Stromal cell of bone marrow (primary cell): Measurements from ENCODE around the gene MED9.
A peak's percentile ranks its signal among the peaks of the same experiment; 100 is the strongest.
"Not testable (repeated sequence)": the region's sequence is repeated elsewhere in the genome, so short reads cannot be mapped to it uniquely, and the experiment has no call there.

ENCODE experiments used
- DNase-seq: peaks from one replicate; pipeline ENCODE4 v3.0.0-alpha.2; 2012; ENCODE audit warnings: low read depth

MED9 gene

DNA sequence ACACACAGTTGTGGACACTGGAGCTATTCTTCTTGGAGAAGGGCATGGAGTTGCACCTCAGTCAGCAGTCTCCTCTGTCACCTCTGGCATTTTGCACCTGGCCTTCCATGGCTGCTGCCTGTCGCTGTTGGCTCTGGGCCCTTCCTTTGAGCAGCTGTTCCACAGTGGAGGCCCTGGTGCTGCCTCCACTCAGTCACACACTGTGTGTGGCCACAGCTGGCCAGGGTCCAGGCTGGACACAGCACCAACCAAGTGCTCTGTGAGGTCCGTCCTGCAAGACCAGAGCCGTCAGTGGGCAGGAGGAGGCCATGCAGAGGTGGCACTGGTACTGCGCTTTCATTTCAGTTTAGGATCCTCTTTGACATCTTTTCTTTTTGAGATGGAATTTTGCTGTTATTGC lies 21.6 kb upstream of the MED9 start:
- no peak for DNase-seq

DNA sequence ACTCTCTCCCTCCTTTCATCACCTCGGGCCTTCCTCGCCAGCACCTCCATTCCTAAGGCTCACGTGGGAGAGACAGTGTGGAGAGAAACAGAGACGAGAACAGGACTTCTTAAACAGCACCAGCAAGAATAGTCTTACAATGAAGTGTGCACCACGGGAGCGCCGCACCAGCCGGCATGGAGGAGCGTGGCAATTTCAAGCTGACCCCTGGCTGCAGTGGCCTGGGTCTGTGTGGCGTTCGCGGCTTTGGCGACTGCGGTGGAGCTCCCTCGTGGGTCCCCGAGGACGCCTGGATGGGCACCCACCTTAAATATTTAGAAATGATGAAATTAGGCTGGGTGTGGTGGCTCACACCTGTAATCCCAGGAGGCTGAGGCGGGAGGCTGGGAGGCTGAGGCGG lies 20.5 kb upstream of the MED9 start:
- DNase-seq = no peak

DNA sequence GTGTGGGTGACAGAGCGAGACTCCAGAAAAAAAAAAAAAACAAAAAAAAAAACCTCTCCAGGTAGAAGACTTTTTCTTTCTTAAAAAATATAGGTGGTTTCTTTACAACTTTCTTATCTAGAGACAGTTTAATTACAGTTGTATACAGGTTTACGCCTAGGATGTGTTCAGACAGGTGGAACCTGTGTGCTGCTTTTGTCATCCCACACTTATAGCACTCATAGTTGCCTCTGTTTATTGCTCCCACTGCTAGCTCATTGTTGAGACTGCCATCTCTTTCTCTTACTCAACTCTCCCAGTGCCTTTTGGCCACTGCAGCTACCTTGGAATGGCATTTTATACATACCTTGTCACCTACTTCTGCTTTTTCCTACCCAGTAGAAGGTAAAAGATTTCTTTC lies 19.1 kb upstream of the MED9 start:
- DNase-seq = no peak

DNA sequence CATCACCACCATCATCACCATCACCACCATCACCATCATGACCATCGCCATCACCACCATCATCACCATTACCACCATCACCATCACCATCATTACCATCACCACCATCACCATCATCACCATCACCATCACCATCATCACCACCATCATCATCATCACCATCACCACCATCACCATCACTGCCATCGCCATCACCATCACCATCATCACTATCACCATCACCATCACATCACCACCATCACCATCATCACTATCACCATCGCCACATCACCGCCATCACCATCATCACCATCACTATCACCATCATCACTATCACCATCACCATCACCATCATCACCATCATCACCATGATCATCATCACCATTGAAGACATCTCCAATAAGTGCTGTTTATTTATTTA lies 16.8 kb upstream of the MED9 start:
- no peak for DNase-seq

DNA sequence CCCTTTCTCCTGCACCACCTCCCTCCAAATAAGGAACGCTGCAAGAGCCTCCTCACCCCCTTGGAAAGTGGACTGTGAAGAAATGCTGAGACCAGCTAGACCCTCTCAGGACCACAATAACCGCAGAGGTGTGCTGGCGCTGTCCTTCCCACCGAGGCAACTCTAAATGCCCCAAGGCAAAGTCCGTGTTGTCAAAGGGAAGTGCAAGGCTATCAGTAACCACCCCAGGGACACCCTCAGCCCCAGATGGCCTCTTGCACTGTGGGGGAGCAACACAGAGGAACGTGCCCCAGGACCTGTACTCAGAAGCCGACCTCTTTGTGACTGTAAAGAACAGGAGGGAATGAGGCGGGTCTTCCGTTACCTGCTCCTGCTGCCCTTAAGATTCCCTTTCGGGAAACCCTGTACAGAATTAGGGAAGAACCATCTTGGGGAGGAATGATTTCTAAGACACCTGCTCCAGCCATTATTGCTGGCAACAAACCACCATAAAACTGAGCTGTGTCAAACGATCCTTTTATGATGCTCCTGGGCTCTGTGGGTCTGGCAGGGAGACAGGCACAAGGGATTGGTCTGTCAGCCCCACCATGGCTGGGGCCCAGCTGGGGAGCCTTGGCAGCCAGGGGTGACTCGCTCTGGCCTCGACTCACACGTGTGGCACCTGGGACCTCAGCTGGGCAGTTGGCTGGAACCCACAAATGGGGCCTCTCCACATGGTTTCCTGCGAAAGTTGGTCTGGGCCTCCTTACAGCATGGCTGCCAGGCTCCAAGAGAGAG lies 14.6 kb upstream of the MED9 start:
- DNase-seq = no peak

DNA sequence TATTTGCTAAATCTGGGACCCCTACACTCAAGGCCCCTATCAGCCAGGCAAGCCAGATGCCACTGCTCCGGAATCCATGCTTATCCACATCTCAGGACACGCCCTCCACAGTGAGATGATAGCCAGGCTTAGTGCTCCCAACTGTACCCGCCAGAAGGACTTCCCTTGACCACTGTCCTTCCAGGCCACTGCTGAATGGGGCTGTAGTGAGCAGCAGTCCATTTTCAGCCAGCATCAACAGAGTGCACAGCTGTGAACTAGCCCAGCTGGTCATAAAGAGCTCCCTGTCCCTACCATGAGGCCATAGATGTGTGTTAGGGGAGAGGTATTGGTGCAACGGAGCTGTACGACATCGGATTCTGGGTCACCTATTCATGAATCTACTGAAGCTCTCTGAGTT lies 13.0 kb upstream of the MED9 start:
- DNase-seq = no peak

DNA sequence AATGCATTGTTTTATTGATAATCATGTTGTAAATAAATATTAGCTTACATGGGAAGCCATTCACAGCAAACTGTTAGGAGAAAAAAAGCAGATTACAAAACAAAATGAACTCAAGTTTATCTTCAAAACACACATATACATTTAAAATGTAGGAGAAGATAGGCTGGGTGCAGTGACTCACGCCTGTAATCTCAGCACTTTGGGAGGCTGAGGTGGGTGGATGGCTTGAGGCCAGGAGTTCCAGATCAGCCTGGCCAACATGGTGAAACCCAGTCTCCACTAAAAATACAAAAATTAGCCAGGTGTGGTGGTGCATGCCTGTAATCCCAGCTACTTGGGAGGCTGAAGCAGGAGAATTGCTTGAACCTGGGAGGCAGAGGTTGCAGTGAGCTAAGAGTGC lies 10.9 kb upstream of the MED9 start:
- not testable (repeated sequence) for DNase-seq

DNA sequence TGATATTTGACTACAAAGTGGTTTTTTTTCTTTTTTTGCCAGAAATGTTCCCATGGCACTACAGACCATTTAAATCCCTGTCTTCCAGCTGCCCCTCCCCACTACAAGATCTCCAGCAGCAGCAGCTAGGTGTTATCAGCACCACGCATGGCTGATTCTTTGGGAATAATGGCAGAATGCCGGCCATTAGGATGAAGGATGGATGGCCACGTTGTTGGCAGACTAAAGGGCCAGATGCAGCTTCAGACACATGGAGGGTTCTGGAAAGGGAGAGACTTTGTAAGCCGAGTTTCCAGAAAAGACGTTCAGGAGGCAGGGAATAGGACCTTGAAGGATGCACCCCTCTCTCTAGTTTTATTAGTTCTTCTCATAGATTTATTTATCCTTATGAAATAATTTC lies 10.3 kb upstream of the MED9 start:
- DNase-seq = no peak

DNA sequence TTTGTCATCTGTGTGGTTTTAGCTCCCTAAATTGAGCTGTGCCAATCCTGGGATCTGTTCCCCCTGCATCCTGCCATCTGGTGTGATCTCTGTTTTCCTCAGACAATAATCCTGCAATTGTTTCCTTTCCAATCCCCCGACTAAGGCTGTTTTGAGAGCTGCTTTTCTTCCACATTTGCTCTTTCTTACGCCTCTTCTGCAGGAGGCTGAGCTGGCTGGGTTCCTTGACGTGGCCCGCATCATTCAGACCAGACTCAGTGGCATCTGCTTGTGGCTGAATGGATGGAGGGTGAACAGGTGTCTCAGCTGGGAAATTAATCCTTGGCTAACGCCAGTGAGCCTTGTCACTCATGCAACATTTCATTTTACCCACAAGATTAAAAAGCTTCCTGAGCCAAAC lies 9.8 kb upstream of the MED9 start:
- DNase-seq = no peak

DNA sequence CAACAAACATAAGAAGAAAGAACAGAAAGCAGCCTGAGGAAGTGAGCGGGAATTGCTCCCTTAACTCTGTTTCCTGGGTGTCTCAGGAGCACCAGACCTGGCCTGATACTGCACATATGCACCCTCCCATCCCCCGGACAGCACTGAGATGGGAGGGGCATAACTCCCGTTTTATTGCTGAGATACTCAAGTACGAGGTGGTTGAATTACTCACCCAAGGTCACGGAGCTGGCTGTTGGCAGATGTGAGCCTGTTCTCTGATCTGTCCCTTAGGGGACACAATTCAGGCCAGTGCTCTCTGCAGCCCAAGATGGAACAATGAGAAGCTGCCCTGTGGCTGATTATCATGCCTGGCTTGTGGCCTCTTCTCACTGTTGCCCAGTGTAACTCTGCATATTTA lies 9.1 kb upstream of the MED9 start:
- peak; percentile 21 for DNase-seq

DNA sequence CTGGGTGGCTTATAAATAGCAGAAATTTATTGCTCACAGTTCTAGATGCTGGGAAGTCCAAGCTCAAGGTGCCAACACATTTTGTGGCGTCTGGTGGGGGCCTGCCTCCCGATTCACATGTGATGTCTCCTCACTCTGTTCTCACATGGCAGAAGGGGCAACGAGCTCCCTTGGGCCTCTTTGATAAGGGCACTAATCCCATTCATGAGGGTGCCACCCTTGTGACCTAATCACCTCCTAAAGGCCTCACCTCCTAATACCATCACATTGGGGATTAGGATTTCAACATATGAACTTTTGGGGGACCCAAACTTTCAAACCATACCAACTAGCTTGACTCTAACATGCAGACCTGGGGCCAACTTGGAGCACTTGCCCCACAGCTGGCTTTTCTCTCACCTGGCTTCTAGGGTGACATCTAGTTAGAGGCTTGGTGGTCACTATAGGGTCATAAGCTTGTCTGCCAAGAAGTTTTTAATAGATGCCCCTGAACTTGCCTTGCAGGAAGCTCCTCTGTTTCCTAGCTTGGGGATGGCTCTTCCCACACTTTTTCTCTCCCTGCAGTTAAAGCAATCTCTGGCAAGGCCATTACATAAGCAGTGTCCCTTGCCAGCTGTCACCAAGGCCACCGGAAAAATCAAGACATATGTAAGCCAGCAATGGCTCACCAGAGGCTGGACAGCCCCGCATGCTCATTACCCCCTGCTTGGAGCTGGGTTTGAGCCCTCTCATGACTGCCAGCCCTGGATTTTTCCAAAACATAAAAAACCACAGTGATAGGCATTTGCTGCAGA lies 8.4 kb upstream of the MED9 start:
- no peak for DNase-seq

DNA sequence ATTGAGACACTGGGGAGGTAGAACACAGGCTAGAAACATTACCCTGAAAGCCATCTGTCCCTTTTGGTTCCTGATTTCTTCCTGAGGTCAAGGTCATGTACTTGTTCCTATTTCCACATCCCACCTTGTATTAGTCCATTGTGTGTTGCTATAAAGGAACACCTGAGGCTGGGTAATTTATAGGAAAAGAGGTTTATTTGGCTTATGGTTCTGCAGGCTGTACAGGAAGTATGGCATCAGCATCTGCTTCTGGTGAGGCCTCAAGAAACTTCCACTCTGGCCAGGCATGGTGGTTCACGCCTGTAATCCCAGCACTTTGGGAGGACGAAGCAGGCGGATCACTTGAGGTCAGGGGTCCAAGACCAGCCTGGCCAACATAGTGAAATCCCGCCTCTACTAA lies 7.4 kb upstream of the MED9 start:
- no peak for DNase-seq

DNA sequence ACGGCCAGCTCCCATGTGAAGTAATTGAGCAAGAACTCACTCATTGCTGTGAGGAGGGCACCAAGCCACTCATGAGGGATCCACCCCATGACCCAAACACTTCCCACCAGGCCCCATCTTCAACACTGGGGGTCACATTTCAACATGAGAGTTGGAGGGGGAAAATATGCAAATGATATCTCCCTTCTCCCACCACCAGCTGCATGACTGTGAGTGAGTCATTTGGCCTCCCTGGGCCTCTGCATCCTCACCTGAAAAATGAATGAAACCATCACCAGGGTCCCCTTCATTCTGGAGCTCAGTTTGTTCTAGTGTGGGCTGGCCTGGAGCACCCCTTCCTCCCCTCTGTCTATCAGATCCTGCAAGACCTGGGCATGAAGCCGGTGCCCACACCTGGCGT lies 6.8 kb upstream of the MED9 start:
- no peak for DNase-seq

DNA sequence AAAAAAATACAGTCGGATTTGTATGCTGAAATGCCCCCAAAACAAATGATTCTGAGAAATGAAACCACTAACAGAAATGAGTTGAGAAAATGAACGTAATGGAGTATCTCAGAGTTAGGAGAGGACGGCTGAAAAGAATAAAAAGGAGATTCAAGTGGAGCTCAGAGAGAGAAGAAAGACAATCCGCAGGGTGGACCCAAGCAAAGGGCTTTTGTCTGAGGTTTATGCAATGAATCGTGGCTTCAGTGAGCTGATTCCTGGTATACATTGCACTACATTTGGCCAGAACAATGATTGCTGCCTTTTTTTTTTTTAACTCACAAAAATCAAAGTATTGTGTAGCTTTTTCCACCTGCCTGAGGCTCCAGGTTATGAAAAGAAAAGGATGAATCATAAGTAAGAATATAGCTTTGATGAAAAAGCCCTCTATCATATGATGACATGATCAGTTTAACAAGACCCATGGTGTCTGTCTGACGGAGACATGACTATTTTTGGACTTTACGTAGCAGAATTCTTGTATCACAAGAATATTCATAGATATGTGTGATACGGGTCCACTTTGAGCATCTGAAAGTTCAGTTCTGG lies 4.4 kb upstream of the MED9 start:
- DNase-seq = no peak

DNA sequence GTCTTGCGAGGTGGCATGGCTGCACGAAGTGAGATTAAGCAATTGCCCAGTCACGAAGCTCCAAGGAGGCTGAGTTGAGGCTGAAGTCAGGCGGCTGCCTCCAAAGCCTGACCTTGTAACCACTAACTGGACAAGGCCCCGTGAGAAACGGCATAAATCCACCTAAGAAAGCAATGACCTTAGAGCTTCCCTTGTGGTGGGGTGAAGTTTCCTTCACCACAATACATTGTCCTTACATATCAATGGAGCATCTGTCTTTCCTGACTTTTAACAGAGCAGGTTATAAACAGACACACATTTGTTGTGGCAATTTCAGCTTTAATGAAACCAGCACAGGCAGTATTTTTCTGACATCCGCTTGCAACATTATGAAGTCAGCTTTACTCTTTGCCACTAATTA lies 2.5 kb upstream of the MED9 start:
- DNase-seq = no peak

DNA sequence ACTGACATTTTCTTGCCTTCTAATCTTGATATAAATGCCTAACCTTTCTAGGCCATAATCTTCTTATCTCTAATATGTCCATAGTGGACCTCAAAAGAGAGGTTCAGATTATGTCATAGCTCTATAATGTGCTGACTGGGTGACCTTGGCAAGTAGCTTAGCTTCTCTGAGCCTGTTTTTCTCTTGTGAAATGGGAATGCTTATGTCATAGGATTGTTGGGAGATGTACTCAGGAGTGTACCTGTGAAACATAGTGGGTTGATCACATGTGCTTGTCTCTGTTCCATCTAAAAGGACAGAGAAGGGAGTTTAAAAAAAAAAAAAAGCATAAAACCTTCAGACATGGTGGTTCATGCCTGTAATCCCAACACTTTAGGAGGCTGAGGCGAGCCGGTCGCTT lies 2.4 kb downstream of the MED9 start:
- no peak for DNase-seq

DNA sequence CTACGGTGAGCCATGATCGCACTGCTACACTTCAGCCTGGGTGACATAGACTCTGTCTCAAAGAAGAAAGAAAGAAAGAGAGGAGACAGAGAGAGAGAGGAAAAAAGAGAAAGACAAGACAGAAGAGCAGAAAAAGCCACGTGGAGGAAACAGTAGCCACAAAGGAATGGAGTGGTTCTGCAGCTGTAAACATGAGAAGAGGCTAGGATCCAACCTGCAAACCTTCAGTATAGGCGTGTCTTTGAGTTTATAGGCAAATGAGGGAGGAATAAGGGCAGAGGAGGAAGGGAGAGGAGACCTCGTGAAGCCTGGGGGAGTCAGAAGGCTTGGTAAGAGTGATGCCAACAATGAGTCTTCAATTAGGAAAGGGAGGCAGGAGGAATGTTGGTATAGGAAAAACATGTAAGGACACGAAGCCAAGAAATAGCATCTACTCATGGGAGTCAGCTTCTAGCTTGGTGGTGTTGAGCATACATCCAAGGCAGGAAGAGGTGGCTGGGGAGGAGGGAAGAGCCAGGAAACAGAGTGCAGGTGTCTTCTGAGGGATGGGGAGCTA lies 3.9 kb downstream of the MED9 start:
- no peak for DNase-seq

DNA sequence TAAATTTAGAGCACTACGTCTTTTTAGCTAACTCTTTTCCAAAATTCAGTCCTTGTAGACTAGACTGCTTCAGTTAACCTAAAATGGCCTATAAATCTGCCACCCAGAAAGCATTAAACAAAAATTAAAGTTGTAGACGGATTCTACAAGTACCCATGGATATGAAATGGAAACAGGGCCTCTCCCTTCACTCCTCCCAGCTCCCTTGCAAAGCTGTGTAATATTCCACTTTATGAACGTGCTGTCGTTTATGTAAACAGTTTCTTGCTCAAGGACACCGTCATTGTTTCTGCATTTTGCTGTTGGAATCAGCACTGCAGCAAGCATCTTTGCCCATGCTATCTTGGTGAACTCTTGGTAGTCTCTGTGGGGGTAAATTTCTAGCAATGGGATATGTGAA lies 5.1 kb downstream of the MED9 start:
- no peak for DNase-seq

DNA sequence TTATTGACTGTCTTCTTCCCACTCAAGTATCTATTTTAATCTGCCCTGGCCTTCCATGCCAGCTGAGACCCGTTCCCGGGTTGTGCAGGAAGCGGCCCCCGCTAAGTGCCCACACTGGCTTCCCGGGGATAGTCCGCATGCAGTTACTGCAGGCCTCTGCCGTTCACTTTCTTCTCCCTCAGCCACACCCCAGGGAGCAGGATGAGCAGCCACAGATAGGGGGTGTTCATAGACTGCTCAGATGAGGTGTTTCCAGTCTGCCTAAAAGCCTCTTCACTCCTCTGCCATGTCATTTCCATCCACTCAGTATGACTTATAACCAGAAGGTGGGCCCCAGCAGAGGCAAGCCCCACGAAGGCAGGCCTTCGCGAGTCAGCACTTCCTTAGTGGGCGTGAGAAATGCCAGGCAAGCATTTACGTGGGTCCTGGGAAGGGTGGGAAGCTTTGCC lies 7.7 kb downstream of the MED9 start:
- no peak for DNase-seq

DNA sequence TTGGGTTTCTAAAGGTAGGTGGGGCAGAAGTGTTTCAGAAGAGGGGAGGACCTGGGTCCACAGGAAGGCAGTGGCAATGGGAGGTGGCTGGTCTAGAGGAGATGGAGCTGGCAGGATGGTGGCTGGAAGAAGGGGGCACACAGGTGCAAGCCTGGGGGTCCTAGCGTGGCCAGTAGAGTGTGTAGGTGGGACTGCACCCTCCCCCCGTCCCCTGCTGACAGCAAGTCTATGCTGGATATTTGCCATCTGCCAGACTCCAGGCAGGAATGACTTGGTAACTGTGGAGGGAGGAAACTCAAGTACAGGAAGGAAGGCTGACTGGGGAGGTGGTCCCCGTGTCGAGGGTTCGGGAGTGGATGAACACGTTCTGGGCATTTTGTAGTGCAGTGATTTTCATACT lies 8.6 kb downstream of the MED9 start:
- DNase-seq = no peak

DNA sequence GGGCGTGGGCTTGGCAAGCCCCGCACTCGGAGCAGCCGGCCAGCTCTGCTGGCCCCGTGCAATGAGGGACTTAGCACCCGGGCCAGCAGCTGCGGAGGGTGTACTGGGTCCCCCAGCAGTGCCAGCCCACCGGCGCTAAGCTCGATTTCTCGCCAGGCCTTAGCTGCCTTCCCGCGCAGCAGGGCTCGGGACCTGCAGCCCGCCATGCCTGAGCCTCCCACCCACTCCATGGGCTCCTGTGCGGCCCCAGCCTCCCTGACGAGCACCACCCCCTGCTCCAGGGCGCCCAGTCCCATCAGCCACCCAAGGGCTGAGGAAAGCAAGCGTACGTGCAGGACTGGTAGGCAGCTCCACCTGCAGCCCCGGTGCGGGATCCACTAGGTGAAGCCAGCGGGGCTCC lies 9.6 kb downstream of the MED9 start:
- DNase-seq = not testable (repeated sequence)

DNA sequence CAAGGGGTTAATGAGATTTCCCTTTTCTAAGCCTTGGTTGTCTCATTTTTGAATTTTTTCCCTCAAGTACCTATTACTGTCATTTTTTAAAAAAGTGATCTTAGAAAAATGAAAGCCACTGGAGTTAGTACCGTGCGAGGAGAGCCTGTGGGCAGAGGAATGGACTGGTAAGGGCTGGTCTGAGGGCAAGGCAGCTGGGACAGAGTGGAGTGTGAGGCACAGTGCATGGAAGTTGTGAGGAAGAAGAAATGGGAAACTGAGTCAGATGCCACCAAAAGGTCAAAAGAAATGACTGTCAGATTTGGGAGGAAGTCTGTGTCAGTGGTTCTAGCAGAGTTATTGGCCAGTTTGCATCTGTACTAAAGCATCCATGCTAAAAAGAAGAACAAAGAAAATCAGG lies 11.2 kb downstream of the MED9 start:
- no peak for DNase-seq

DNA sequence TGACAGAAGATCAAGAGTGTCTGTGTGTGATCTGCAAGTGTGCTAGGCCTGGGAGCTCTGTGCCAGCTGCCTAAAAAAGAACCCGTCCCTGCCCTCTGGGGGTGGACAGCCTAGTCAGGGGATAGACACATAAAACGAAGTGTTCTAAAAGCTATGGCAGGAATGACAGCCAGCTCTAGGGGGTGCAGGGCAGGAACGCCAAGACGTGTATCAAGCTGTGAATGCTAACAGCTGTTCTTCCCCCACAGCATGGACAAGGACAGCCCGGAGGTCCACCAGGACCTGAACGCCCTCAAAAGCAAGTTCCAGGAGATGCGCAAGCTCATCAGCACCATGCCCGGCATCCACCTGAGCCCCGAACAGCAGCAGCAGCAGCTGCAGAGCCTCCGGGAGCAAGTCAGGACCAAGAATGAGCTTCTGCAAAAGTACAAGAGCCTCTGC lies 14.3 kb downstream of the MED9 start:
- DNase-seq = no peak
